ENCODE results near the gene SLC25A41. TPM values are rescaled to one million over a fixed set of nuclear protein-coding genes. Genes with fewer than 3 reads are reported as not detected.

SLC25A41 gene
- polyA plus RNA-seq, 1 donor from 2014 or later = 3.8 TPM

GRCh38 chr19:6413721-6414643 lies 19.6 kb downstream of the SLC25A41 start:
- Histone ChIP-seq H3K27me3 (ENCODE audit: insufficient read depth, low read depth, low read length) (no peaks in the 10 kb centered on the region), H3K9me2 (ENCODE audit: insufficient read depth, low read length) (no peaks in the 10 kb centered on the region), H3K9me3 (ENCODE audit: low read length) (no peaks in the 10 kb centered on the region), H3K27ac (ENCODE audit: low read length) (no peak overlapping the region), H3K4me2 (ENCODE audit: low read length) (no peak overlapping the region), H3K36me3 (ENCODE audit: insufficient read depth, low read length) (no peaks in the 10 kb centered on the region), H3K79me2 (replicated peaks; ENCODE audit: insufficient read depth, low read length) (no peaks in the 10 kb centered on the region), H3K9ac (ENCODE audit: low read length) (no peak overlapping the region), H3K4me3 (ENCODE audit: low read length) (no peak overlapping the region), H3F3A (ENCODE audit: insufficient read depth, low read length, poor library complexity, severe bottlenecking) (no peaks in the 10 kb centered on the region), H2AFZ (ENCODE audit: low read depth, low read length) (no peak overlapping the region), H4K20me1 (ENCODE audit: insufficient read depth) (peaks cover 2% of the 10 kb centered on the region)
- TF ChIP-seq TAF1 (IDR thresholded peaks at IDR 0.05; ENCODE audit: low read depth) (no peak), RAD21 (conservative IDR thresholded peaks at IDR 0.05) (no peak), POLR2AphosphoS5 (IDR thresholded peaks at IDR 0.05) (no peak), EZH2 (IDR thresholded peaks at IDR 0.05; ENCODE audit: borderline replicate concordance, insufficient read depth, low read length, poor library complexity, severe bottlenecking) (no peak), CTCF (IDR thresholded peaks at IDR 0.05; ENCODE audit: poor library complexity, severe bottlenecking) (no peak), EP300 (conservative IDR thresholded peaks at IDR 0.05; ENCODE audit: poor library complexity, severe bottlenecking) (no peak), MXI1 (conservative IDR thresholded peaks at IDR 0.05; ENCODE audit: poor library complexity, severe bottlenecking) (no peak), SMC3 (conservative IDR thresholded peaks at IDR 0.05; ENCODE audit: poor library complexity) (no peak)
- TF ChIP-seq, protein P1, sequence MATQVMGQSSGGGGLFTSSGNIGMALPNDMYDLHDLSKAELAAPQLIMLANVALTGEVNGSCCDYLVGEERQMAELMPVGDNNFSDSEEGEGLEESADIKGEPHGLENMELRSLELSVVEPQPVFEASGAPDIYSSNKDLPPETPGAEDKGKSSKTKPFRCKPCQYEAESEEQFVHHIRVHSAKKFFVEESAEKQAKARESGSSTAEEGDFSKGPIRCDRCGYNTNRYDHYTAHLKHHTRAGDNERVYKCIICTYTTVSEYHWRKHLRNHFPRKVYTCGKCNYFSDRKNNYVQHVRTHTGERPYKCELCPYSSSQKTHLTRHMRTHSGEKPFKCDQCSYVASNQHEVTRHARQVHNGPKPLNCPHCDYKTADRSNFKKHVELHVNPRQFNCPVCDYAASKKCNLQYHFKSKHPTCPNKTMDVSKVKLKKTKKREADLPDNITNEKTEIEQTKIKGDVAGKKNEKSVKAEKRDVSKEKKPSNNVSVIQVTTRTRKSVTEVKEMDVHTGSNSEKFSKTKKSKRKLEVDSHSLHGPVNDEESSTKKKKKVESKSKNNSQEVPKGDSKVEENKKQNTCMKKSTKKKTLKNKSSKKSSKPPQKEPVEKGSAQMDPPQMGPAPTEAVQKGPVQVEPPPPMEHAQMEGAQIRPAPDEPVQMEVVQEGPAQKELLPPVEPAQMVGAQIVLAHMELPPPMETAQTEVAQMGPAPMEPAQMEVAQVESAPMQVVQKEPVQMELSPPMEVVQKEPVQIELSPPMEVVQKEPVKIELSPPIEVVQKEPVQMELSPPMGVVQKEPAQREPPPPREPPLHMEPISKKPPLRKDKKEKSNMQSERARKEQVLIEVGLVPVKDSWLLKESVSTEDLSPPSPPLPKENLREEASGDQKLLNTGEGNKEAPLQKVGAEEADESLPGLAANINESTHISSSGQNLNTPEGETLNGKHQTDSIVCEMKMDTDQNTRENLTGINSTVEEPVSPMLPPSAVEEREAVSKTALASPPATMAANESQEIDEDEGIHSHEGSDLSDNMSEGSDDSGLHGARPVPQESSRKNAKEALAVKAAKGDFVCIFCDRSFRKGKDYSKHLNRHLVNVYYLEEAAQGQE (IDR thresholded peaks at IDR 0.05; ENCODE audit: borderline replicate concordance) = no peak

GRCh38 chr19:6413291-6413690 lies 20.3 kb downstream of the SLC25A41 start:
- Histone ChIP-seq H3K9me3 (ENCODE audit: low read length) (no peaks in the 10 kb centered on the region), H3K9ac (ENCODE audit: low read length) (no peak overlapping the region), H3K79me2 (replicated peaks; ENCODE audit: insufficient read depth, low read length) (no peaks in the 10 kb centered on the region), H3K36me3 (ENCODE audit: insufficient read depth, low read length) (no peaks in the 10 kb centered on the region), H3K27me3 (ENCODE audit: insufficient read depth, low read depth, low read length) (no peaks in the 10 kb centered on the region), H3K4me2 (ENCODE audit: low read length) (no peak overlapping the region), H2AFZ (ENCODE audit: low read depth, low read length) (no peak overlapping the region), H3K27ac (ENCODE audit: low read length) (no peak overlapping the region), H3F3A (ENCODE audit: insufficient read depth, low read length, poor library complexity, severe bottlenecking) (no peaks in the 10 kb centered on the region), H4K20me1 (ENCODE audit: insufficient read depth) (no peaks in the 10 kb centered on the region), H3K4me3 (ENCODE audit: low read length) (no peak overlapping the region), H3K9me2 (ENCODE audit: insufficient read depth, low read length) (no peaks in the 10 kb centered on the region)
- no peak for TF ChIP-seq SMC3 (conservative IDR thresholded peaks at IDR 0.05; ENCODE audit: poor library complexity)
- TF ChIP-seq, protein P1 (IDR thresholded peaks at IDR 0.05; ENCODE audit: borderline replicate concordance) = no peak
- no peak for TF ChIP-seq TAF1 (IDR thresholded peaks at IDR 0.05; ENCODE audit: low read depth)
- no peak for TF ChIP-seq MXI1 (conservative IDR thresholded peaks at IDR 0.05; ENCODE audit: poor library complexity, severe bottlenecking)
- TF ChIP-seq EZH2 (IDR thresholded peaks at IDR 0.05; ENCODE audit: borderline replicate concordance, insufficient read depth, low read length, poor library complexity, severe bottlenecking) = no peak
- no peak for TF ChIP-seq CTCF (IDR thresholded peaks at IDR 0.05; ENCODE audit: poor library complexity, severe bottlenecking)
- TF ChIP-seq POLR2AphosphoS5 (IDR thresholded peaks at IDR 0.05) = no peak
- no peak for TF ChIP-seq RAD21 (conservative IDR thresholded peaks at IDR 0.05)
- TF ChIP-seq EP300 (conservative IDR thresholded peaks at IDR 0.05; ENCODE audit: poor library complexity, severe bottlenecking) = no peak
